CD4-positive, alpha-beta T cell treated with Interleukin-4 for 1 hour (primary cell): ENCODE results near the gene ABCG1.
"Not testable (repeated sequence)": the region's sequence is repeated elsewhere in the genome, so short reads cannot be mapped to it uniquely, and the experiment has no call there.

Source experiments
- DNase-seq, 2 donors: peaks; one replicate each; pipeline ENCODE4 v3.0.0-alpha.2; 2020 to 2022

The ABCG1 gene

DNA sequence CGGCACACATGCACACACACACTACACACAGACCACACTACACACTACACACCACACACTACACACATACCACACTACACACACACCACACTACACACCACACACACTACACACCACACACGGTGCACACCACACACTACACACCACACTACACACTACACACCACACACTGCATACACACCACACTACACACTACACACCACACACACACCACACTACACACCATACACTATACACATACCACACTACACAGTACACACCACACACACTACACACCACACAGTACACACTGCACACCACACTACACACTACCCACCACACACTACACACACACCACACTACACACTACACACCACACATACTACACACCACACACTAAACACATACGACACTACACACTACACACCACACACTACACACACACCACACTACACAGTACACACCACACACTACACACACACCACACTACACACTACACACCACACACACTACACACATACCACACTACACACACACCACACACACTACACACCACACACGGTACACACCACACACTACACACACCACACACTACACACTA is 73.7 kb downstream of the ABCG1 start:
- DNase-seq, result not testable (repeated sequence)

GRCh38 chr21:42293649-42294272 is 74.8 kb downstream of the ABCG1 start:
- no peak for DNase-seq

DNA sequence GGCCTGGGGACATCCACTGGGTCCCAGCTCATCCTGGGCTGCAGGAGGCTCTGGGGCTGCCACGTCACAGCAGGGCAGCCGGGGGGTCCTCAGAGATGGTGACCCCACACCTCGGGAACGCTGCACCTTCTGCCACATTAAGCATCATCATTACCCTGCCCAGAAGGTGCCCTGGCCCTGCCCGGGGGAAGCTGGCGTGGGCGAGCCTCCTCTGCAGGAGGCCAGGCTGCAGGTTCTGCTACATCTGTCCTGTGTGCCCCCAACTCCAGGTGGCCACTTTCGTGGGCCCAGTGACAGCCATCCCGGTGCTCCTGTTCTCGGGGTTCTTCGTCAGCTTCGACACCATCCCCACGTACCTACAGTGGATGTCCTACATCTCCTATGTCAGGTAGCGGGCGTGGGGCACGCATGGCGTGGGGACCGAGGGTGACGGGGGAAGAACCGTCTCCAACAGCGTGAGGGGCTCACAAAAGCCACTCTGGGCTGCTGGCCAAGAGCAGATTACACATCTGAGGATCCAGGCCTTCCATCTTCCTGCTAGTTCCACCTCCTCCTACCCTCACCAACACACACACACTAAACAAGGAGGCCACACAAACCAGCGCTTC is 75.4 kb downstream of the ABCG1 start:
- no peak for DNase-seq

DNA sequence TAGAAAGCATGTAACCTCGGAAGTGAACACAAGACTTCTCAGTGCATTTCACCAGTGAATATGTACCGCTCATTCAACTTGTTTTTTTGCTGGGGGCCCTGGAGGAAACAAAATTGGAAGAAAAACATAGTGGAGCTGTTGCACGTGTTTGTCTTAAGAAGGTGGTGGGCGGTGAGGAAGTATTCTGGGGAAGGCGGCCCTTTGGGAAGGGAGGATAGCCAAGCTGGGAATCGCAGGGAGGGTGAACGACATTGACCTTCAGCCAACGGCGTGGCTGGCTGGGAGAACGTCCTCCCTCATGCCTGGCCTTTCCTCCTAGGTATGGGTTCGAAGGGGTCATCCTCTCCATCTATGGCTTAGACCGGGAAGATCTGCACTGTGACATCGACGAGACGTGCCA is 76.9 kb downstream of the ABCG1 start:
- no peak for DNase-seq

GRCh38 chr21:42296501-42296900 is 77.6 kb downstream of the ABCG1 start:
- DNase-seq, result no peak

DNA sequence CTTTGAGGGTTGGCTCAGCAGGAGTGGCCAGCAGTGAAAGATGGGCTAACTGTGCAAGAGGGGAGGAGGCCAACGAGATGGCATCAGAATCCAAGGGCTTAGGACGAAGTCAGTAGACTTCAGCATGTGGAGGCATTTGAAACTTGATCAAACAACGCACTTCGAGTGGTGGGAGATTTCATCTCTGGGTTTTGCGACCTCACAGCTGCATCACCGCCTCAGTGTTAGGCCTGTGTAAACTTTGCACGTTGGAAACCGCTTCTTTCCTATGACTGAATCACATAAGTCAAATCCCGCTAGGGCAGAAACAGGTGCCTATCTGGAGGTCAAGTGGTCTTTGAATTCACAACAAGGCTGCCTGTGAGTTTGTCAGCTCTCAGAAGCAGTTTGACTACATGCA is 78.4 kb downstream of the ABCG1 start:
- no peak for DNase-seq

DNA sequence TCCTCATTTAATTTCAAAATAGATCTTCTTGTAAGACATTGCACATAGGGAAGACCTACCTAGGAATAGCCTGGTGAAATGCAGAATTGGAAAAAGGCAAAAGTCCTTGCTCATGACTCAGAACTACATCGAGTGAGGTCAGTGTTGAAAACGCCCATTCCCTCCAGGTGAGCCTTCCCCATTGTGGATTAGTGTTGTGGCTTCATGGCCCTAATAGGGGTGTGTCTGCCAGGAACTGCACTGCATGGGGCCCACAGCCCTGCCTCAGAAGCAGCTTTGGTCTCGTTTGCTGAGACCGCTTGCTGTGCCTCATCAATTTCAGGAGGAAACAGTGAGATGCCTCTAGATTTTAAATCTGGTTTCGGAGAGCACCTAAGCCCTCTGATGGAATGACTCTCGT is 79.3 kb downstream of the ABCG1 start:
- no peak for DNase-seq

DNA sequence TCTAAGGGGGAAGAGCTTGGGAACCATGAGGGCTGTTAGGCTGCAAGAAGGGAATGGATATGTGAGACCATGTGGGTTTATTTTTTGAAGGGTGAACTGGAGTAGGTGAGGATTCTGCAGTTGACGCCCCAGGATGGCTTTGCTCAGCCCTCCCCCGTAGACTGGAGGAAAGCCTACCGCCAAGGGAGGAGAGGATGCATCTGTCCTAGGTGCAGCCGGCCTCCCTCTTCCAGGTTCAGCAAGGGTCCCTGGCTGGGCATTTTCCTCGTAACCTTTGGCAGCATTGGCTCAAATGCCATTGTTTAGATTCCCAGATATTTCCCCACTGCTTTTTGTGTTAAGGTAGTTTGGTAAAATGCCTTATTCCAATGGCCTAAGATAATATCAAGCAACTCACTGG is 79.7 kb downstream of the ABCG1 start:
- no peak for DNase-seq

GRCh38 chr21:42299324-42300044 is 80.5 kb downstream of the ABCG1 start:
- no peak for DNase-seq

- DNase-seq, result no peak
Measured at GRCh38 chr21:42300045-42300583, 81.2 kb downstream of the ABCG1 start.

DNA sequence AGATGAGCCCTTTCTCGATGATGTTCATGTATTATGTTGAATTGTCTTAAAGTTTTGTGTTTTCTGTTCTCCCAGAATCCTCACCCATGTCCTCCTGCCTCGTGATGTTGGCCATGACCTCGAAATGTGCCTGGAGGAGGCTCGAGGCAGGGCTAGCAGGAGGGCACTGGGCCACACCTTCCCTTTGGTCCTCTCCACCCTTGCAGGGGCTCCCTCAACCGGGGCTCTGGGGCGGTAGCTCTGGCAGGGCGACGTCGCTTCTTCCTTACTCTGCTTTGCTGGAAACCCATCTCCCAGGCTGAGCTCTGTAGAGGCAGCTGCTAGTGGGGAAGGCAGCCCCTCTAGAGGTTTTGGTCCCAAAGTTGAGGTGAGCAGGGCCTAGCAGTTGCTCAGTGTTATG is 82.0 kb downstream of the ABCG1 start:
- no peak for DNase-seq

DNA sequence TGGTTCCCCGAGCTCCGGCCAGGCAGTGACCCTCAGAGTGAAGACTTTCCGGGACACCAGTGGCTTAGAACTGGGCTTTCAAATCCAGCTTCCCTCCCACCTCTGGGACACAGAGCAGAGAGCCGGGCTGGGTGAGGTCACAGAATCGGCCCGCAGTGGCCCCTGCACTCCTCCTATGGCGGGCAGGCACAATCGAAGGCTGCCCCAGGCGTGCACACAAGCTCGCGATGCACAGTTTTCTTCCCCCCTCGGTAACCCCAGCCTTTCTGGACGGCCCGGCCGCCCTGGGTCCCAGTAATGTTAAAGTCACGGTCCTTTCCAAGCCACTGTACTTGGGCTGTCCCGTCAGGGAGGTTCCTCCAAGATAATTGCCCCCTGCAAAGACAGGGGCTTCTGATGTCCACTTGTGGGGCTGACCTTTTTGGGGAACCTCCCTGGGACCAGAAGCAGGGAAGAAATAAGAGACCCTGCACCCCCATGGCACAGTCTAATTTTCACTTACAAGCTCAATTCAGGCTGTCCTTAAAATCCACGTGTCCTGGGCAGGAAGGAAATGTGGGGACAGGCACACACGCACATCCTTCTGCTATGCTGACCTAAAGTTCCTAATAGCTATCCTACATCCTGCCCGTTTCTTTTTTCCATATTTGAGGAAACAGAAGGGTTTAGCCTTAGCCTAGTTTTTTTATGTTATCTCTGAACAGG is 82.6 kb downstream of the ABCG1 start:
- no peak for DNase-seq

- DNase-seq, result no peak
Measured at GRCh38 chr21:42302076-42302650, 83.2 kb downstream of the ABCG1 start.

DNA sequence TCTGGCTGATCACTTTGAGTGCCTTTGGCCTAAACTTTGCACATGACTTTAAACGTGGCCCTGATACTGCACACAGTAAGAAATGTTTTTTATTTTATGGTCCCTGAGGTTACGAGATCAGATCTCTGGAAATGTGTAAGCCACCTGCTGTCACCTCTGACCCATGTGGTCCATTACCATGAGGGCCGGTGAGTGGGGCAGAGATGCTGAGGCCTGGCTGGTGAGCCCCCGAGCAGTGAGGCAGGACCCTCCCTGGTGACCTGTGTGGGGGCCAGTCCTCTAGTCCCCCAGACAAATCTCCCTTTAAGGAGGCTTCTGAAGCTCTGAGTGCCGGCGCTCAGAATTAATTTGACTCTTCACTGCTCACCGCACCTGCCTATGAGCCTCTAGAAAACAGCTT is 83.9 kb downstream of the ABCG1 start:
- DNase-seq, result no peak

DNA sequence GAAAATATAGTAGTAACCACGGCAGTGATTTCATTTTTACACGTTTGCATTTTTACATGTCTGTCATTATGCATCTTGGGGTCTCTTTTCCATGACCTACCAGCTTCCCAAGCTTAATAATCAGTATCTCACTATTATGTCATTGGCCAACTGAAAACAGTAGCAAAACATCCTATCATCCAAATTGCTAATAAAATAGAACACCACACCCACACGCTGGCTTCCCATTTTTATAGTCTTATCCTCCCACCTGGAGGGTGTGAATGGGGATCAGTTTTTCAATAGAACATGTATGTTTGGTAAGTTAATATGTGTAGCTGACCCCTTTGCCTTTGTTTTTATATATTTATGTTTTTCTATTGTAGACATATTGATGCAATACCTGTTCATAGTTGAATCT is 84.5 kb downstream of the ABCG1 start:
- DNase-seq, result no peak

GRCh38 chr21:42304556-42305454 is 85.9 kb downstream of the ABCG1 start:
- DNase-seq, result no peak

DNA sequence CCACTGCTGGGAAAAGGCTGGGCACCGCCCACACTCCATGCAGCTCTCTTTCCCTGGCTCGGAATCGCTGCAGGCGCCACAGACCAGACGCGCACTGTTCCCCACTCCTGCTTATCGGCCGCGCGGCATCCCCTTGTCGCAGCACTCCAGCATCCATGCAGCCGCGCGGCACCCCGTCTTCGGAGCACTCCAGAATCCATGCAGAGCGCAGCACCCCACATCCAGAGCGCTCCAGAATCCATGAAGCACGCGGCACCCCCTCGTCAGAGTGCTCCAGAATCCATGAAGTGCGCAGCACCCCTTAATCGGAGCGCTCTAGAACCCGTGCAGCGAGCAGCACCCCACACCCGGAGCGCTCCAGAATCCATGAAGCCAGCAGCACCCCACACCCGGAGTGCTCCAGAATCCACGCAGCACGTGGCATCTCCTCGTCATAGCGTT is 86.8 kb downstream of the ABCG1 start:
- DNase-seq, result no peak

- DNase-seq, result no peak
Measured at GRCh38 chr21:42306366-42307035, 87.6 kb downstream of the ABCG1 start.

DNA sequence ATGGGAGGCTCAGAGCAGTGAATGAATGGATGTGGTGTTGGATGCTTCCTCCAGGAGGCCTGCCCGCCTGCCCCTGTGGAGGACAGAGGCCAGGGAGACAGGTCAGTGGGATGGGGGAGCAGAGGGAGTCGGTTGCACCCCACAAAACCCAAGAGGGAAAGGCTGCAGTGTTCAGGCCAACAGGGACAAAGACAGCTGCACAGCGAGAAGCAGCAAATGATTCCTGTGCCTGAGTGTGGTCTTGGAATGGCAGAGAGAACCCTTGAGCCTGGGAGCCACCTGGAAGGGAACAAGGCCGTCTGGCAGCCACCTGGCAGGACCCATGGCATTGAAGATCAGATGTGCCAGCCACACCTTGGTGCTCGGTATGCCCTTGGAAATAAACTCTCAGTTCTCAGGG is 88.2 kb downstream of the ABCG1 start:
- no peak for DNase-seq

DNA sequence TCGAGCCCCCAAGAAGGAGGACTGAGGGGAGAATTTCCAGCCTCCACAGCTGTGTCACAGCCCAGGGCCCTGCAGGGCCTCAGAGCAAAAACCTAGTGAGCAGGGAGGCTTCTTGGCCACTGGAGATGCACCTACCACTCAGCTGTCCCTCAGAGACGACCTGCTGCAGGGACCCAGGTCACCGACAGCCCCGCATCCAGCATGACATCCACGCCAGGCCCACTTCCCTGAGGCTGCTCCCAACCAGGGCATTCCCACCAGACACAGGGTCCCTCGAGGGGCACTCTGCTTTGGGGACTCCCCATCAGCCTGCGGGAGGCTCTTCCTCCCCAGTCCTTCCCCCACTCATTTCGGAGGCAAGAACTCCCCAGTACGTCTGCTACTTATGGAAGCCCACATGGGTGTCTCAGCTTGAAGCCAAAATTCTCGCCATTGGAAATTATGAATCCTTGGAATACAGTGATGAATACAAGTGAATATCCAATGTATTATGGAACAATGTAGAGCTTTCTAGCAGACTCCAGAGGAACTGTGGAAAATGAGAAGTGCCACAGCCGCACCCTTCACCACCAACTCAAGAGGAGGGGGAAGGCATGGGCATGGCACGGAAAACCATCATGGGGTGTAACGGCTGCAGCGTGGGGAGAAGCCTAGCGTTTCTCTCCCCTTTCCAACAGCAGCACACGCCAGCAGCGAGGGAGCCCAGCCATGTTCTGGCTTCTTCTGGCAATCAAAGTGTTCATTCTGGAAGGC is 89.4 kb downstream of the ABCG1 start:
- no peak for DNase-seq
